Measurements from ENCODE around the gene ROBO1.

Gene ROBO1

DNA sequence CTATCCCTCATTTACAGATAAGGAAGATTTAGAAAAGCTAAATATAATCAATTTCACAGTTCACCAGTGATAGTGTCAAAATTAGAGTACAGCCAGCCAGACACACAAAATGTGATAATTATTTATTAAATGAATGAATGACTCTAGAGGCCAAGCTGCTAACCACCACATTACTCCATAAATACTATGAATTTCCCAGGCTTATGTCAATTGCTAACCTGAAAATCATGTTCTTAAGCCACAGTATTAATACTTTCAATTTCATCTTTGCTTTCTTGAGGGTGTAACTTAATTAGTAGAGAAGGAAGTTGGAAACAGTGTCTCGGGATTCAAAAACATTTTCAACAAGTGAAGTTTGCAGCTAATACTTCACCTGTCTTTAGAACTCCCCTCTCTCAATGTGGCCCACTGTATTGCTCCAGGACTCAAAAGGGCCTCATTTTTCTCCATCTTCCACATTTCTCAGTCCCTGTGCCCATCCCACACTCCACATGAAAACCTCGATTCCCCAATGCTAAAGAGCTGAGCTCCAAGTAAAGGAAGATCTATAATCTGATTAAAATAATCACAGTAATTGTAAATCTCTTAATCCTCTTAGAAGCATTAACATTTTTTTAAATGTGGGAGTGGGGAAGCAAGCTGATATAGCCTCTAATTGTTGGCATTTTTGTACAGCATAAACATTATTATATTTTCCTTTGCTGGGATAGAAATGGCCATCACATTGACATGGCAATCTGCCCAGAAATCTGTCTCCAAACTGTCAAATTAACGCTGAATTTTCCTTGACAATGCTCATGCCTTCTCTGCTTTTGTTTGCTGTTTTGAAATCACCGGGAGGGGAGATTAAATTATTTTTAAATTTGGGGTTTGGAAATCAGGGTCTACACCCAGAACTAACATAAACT lies 765.1 kb downstream of the ROBO1 start:
- no peak for DNase-seq

DNA sequence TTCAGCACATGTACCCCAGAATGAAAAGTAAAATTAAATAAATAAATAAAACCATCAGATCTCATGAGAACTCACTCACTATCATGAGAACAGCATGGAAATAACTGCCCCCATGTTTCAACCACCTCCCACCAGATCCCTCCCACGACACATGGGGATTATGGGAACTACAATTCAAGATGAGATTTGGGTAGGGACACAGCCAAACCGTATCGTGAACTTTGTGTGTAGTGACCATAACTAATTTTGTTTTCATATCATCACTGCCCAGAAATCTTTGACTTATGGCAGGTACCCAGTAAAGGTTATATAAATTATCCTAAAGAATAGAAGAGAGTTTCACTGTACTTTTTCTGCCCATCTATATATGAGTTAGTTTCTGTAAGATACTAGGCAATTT lies 766.5 kb downstream of the ROBO1 start:
- no peak for DNase-seq

DNA sequence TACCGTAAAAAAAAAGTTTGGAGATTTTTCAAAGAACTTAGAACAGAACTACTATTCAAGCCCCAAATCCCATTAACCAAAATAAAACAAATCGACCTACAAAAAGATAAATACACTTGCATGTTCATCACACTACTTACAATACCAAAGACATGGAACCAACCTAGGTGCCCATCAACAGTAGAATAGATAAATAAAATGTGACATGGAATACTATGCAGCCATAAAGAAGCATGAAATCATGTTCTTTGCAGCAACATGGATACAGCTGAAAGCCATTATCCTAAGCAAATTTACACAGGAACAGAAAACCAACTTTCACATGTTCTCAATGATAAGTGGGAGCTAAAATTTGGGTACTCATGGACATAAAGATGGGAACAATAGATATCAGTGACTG lies 768.7 kb downstream of the ROBO1 start:
- no peak for DNase-seq

DNA sequence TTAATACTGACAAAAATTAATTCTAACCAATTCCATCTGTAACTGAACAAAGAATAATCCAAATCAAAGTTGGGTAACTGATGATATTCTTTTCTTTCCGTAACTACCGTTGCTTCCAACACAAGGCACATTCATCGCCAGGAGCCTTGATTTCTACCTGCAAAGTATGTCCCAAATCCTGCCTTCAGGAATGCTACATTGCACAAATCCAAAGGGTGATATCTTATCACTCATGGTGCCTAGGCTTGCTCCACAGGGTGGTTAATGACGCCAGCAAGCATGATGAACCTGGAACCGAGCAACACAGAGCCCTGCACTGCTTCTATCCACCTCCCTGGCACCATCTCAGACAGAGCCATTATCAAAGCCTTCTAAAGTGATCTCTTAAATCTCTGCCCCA lies 772.7 kb downstream of the ROBO1 start:
- DNase-seq = no peak

DNA sequence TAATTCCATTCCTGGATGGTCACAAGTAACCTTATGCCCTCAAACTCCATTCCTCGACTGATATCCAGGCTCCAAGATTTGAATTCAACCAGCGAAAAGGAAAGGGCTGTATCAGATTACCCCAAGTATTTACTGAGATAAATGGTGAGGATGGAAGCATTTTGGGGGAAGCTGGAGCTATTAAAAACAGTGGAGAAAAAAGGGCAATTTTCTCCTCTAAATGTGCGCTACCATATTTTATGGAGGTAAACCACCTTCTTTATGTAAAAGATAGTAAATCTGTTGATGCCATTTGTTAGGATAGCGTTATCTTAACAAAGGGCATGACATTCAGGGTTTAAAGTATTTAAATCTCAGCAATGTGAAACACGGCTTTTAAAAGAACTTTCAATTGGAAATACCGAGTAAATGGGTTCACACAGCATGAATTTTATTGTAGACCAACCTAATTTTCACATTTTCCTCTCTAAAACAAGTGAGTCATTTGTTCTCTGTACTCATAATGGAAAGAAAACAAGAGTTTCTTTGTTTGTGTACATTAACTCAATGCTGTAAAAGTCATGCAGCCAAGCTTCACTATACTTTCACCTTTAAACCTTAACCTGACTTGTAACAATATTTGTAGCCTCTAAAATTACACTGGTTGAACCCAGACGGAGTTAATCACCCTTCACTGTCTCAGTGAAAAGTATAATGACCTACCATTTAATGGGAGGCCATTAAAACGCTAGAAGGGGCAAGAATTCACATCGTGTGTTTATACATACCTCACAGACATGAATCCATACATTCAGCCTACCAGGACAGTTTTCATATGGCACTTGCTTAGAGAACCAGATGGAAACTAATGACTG lies 773.4 kb downstream of the ROBO1 start:
- no peak for DNase-seq

DNA sequence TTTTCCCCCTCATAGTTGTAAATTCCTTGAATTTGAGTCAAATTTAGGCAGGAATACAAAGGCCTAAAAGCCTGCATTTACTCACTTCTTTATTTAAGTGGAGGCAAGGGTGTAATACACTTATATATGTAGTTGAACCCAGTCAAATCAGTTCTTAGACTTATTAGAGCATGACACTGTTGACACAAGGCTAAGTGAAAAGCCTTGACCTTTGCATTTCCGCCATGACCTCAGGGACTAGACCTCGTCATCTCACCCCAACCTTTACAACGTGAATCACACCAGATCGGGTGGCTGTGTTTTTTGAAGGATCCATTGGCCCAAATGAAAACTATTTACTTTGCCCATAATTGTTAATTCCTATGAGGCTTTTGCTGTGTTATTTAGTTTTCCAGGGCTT lies 774.4 kb downstream of the ROBO1 start:
- DNase-seq = no peak

DNA sequence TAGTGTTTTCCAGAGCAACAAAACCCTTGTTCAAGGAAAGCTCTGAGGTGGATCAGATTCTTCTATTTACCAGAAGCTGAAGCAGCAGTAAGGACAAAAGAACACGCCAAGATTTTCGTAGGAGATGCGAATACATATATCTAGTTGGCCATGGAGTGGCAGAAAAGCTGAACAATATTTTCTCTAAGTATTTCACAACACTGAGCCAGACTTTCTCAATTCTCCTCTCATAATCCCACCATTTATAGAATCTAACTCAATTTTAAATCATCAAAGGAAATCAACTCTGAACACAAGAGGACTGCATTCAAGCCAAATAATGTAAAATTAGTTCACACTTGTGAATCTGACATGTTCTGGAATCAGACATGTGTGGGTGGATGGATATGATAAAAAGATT lies 775.0 kb downstream of the ROBO1 start:
- DNase-seq = no peak

DNA sequence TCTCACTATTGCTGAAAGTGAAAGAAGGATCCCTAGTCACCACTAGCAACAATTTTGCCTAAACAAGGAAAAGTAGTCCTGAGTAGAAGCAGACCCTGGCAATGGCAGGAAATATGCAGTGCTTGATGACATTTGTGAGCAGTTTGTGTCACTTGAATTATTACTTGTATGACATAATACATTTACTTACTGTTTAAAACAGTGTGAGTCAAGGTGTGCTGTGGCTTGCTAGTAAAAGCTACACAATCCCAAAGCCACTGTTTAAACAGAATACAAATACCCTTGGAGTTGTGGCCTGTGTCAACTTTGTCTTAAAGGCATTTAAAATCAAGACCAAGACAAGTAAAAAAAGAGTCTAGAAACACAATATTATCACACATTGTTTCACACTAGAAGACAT lies 775.4 kb downstream of the ROBO1 start:
- DNase-seq = no peak

DNA sequence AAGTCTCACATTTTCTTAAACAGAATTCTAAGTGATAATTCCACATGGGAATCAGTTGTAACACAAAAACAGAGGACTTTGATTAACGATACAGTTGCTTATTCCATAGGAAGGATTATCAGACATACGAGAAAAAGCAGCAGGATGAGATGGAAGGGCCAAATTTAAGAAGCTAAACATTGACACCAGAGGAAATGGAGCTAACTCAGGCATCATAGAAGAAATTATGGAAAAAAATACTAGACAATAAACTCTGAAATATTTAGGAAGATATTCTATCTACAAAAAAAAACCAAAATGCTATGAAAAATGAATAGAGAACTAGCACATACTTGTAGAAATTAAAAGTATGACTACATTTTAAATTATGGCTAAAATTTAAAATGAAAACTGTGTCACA lies 776.1 kb downstream of the ROBO1 start:
- no peak for DNase-seq

DNA sequence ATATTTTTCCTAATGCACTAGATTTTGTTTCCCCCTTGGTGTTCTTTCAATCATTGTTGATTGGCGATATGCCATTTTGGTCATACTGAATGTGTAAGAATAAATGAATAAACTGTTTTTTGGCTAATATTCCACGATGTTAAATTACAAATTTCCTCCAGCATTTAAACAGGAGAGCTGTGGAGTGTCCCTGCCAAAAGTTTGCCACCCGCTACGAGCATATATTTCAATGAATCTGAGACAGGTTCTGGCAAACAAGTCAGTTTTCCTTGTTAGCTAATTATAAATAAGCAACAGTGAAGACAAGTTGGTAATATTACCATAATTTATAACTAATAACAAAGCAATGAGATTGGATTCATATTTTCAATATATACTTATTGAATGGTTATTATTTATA lies 777.6 kb downstream of the ROBO1 start:
- no peak for DNase-seq

DNA sequence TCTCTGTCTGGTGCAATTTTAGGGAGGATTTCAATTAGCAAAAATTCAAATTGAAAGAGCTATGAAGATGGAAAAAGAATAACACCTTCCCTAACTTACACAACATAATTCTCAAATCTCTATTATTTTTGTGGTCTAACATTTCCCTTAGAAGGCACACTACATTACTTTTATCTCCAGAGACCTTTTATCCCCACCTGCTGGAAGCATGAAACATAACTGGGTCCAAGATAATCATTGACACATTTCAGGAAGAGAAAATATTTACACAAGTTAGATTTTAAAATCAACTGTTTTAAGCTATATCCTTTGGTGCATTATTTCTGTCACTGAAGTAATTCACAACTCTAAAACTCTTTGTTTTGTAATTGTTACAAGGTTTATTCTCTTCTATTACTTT lies 779.5 kb downstream of the ROBO1 start:
- no peak for DNase-seq

DNA sequence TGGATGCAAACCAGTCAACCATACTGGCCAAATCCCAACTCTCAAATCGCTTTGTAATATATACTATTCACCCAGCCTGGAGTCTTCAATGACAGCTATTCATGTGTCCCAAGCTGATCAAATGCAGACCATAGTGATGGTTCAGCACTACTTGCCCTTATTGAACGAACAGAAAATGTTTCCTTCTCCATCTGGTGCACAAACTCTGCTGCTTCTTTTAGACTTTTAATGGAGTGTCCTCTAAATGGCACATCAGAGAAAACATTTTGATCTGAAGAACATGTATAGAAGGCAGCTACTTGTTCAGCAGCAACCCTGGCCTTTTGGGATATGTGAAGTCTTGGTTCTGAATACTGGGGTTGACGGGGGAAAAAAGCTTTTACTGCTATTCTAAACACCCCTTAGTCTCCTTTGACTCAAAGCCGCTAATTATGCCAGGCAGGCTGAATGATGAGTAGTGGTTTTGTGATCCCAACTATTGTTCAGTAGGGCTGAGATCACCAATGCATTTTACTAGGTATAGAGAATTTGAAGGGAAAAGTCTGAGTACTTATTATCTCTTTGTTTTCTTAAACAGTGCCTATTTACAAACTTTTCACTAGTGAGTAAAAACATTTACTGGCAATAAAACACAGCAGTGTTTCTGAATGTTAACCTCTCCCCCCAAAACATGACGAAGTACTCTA lies 781.2 kb downstream of the ROBO1 start:
- DNase-seq = no peak

DNA sequence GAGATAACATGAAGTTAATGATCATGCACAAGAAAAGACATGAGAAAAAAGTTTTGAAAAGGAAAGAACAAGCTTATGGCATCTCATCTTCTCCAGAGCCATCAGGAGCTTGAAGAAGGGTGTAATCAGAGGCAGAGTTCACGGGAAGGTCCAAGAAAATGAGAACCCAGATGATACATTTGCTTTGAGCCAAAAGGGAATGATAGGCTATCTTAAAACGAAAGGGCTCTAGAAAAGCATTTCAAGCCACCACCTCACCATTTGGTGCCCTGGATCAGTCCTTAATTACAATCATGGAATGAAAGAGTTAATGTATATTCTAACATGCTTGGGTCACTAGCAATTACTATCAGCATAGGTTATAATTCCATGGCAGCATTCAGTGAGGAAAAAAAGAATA lies 781.8 kb downstream of the ROBO1 start:
- DNase-seq = no peak

DNA sequence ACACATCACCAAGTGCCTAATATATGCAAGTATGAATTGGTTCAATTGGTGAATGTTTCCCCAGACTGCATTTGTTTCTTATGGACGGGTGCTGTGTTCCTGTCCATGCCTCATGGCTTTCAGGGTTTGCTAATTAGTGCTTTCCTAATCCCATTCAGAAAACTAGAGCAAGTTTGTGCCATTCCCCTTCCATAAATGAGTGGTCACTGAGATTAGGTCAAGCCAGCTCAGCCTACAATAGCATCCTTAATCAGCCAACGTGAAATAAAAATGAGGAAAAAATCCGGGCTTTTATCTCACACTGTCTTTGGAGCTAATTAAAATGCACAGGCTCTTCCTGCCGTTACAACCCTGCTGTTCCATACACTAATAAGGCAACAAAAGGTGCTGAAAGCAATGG lies 788.8 kb downstream of the ROBO1 start:
- DNase-seq = no peak

DNA sequence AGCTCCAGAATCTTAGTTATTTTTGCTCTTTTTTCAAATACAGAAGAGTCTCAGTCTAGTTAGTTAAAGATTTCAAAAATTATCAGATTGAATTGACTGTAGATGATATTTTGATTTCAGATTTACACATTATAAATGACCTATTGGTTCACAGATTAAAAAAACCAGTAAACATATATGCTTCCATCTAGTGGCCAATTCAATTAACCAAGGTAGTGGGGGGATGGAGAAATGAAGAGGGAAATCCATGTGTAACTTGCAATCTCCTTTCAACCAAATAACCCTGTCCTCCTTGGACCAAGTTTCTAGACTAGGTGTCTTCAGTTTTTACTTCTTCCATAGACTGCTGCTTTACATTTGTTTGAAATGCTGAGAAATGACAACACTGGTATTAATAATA lies 789.8 kb downstream of the ROBO1 start:
- DNase-seq = no peak

DNA sequence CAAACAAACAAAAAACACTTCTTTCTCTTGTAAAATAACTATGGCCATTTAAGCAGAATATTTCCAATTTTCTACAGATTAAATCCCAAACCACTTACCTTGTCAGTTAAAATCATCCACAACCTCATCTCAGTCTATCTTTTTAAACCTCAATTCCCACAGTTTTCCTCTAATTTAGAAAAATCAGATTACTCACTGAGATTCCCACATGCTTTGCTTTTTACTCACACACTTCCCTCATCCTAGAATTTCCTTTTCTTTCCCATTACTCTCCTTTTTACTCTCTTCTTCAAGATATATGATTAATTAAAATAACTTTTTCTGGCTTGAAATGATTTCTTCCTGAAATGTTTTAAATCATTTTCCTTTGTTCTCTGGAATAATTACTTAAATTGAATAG lies 790.7 kb downstream of the ROBO1 start:
- DNase-seq = no peak

DNA sequence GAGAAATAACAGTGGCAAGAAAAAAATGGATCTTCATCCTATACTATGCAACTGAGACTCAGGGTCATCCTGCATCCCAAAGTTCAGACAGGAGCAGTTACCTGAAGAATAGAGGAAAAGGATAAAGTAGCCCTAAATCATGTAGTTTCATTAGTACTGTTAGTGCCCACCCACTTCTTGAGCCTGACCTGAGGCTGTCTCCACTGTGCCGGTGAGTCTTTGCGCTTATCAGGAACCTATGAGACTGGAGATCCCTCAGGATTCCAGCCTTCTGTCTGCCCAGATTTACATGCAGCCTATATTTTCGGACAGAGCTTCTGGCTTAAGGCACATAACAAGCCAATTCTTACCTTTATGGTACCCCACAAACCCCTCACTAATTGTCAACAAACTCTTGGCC lies 791.6 kb downstream of the ROBO1 start:
- DNase-seq = no peak

DNA sequence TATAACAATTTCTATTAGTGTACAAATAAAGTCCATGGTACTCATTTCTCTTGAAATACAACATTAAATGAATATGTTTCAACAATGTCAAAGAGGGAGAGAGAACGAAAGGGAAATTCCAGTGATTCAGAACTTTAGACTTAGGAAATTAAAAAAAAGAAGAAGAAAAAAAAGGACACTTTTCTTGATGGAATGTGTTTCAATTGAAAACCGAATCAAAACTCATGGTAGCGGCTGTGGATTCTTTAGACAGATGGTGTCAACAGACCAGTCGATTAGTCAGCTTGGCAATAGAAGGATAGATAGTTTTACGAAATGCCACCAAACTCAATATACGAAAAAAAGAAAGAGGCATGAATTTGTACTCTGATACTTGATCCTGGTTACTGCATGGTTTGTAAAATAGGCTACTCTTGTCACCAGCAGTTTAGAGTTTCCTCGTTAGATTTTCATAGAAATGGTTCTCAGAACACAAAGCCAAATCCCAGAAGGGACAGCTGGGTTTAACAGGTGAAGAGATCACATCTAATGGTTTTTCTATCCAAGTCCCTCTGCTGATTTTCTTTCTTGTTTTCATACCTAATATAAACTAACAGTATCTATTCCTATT lies 793.5 kb downstream of the ROBO1 start:
- DNase-seq = no peak

DNA sequence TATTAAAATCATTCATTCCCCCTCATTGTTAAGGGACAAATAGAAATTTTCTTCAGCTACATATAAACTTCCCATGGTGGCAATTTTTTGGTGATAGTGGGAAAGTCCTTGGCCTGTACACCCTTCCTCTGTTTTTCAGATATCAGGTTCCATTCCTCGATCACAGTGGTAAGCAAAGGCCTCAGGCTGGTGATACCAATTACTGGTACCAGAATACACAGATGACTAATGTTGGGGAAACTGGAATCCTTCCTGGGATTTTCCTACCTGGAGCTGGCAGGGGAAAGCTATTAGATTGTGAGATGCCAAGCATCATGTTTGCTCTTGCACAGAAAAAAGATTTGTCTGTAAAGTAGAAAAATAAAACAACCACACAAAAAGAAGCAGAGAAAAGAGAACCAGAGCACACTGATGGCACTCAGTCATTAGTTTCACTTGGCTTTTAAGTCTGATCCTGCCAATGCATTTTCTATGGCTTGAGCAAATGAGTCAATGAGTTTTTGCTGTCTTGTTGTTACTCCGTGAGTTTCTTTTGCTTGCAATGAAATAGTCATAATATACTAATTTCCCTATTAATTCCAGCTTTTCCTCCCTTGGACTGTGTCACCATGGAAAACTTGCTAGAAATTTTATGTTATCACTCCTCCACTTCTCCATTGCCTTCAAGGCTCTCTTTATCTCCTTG lies 795.0 kb downstream of the ROBO1 start:
- no peak for DNase-seq

DNA sequence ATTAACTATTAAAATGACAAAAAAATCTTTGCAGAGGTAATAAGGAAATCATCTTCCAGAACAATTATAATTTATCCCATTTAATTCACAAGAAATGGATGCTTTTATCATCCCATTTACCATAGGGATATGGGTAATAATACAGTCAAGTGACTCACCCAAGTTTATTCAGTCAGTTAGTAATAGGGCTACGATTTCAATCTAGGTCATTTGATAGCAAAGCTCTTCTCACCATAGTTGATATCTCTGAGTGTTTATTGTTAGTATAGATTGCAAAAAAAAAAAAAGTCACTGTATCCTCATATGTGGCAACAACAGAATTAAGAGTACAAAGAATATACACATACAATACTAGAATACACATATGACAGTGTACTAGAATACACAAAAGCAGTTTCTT lies 797.1 kb downstream of the ROBO1 start:
- DNase-seq = no peak

DNA sequence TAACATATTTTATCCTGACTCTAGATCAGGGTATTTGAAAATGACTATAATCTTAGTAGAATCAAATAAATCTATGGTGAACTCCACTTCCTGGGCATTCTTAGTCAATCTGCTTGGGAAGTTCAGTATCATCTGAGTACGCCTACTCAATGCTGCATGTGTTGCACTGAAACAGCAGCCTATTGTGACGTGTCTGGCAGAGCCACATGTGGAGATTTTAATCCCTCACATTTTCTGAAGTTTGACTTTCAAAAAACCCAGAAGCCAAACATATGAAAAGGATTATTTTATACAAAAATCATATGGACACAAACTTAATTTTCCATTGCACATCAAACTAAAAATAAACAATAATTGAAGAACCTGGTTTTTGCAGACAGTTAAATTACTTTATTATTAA lies 798.3 kb downstream of the ROBO1 start:
- no peak for DNase-seq

DNA sequence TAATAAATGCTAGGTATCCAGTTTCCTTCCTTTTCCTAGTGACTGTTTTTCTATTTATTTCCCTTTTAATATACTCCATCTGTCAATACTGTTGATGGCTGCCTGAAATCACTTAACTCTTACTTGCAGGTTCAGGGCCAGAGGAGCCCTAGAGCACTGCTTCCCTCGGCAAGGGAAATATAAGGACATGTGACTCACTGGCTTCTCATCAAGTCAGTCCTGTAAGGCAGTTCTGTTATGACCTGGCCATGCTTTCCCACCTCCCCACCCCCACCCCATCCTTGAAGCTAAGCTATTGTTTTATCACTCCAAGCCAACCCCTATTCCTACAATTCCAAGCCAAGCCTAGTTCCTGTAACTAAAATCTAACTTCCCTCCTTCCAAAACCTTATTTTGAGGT lies 800.7 kb downstream of the ROBO1 start:
- no peak for DNase-seq

DNA sequence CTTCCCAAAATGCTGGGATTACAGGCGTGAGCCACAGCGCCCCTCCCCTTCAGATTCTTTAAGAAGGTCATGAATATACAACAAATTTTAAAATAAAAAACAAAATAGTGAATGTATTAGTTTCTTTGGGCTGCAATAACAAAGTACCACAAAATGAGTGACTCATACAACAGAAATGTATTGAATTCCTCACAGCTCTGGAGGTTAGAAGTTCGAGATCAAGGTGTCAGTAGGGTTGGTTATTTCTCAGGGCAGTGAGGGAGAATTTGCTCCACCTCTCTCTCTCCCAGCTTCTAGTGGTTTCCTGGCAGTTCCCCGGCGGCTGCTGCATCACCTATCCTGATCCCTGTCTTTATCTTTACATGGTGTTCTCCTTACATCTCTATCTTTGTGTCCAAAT lies 804.0 kb downstream of the ROBO1 start:
- no peak for DNase-seq
